Epithelial cell of esophagus (primary cell): ENCODE results near the gene C2CD4B.

ENCODE experiments used
- DNase-seq: peaks from one replicate; pipeline ENCODE4 v3.0.0; 2010; ENCODE audit warnings: low read depth
- H3K4me3 ChIP-seq: 2 replicates; pipeline ENCODE4 v1.5.1; 2011; ENCODE audit warnings: mild to moderate bottlenecking, low read length, control low read depth
- TF ChIP-seq, protein P1 (sequence below): IDR thresholded peaks from 2 replicates; pipeline ENCODE4 v1.5.1; 2011; ENCODE audit warnings: low read depth, mild to moderate bottlenecking, low read length, control low read depth, inconsistent platforms; ENCODE audit not compliant: insufficient read depth; ENCODE audit errors: missing control alignments

The C2CD4B gene

DNA sequence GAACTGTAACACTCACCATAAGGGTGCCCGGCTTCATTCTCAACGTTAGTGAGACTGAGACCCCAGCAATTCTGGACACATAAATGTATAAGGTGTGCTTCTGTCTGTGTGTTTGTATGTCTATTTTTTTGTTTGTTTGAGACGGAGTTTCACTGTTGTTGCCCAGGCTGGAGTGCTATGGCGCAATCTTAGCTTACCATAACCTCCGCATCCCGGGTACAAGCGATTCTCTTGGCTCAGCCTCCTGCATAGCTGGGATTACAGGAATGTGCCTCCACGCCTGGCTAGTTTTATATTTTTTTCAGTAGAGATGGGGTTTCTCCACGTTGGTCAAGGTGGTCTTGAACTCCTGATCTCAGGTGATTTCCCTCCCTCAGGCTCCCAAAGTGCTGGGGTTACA, 43.3 kb upstream of the C2CD4B start:
- H3K4me3 ChIP-seq = no peak overlapping the region
- DNase-seq = no peak
- TF ChIP-seq, protein P1, sequence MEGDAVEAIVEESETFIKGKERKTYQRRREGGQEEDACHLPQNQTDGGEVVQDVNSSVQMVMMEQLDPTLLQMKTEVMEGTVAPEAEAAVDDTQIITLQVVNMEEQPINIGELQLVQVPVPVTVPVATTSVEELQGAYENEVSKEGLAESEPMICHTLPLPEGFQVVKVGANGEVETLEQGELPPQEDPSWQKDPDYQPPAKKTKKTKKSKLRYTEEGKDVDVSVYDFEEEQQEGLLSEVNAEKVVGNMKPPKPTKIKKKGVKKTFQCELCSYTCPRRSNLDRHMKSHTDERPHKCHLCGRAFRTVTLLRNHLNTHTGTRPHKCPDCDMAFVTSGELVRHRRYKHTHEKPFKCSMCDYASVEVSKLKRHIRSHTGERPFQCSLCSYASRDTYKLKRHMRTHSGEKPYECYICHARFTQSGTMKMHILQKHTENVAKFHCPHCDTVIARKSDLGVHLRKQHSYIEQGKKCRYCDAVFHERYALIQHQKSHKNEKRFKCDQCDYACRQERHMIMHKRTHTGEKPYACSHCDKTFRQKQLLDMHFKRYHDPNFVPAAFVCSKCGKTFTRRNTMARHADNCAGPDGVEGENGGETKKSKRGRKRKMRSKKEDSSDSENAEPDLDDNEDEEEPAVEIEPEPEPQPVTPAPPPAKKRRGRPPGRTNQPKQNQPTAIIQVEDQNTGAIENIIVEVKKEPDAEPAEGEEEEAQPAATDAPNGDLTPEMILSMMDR = no peak

DNA sequence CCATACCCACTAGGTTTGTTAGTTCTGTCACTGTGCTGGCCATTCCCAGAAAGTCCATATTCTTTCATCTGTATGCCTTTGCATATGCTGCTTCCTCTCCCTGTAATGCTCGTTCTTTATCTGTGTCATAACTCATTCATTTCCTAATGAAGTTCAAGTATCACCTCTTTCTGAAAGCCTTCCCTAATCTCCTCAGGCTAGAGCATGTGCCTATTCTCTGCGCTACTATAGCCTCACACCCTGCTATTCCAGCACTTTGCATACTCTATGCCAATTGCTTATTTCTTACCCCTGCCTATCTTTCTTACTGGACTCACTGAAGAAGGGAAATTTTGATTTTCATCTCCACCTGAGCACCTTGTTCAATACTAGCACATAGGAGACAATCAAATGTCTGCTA, 25.6 kb upstream of the C2CD4B start:
- H3K4me3 ChIP-seq = no peak overlapping the region
- TF ChIP-seq, protein P1 = no peak
- no peak for DNase-seq

DNA sequence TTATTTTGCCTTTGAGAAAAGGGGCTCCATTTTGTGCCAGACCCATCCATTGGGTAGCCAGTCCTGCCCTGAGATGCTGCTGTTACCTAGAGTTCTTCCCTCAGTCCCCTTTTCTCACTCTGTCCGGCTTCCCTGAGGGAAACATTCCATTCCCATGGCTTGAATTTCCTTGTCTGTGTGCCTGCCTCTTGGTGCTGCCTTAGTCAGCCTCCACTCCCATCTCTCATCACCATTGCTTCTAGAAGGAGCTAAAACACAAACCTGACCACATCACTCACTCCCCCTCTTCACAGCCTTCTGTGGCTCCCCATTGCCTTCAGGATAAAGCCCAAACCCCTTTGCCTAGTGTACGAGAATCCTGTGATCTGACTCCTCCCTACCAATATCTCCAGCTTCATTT, 25.2 kb upstream of the C2CD4B start:
- peak; percentile 58 for DNase-seq
- TF ChIP-seq, protein P1 = no peak
- H3K4me3 ChIP-seq = no peak overlapping the region

DNA sequence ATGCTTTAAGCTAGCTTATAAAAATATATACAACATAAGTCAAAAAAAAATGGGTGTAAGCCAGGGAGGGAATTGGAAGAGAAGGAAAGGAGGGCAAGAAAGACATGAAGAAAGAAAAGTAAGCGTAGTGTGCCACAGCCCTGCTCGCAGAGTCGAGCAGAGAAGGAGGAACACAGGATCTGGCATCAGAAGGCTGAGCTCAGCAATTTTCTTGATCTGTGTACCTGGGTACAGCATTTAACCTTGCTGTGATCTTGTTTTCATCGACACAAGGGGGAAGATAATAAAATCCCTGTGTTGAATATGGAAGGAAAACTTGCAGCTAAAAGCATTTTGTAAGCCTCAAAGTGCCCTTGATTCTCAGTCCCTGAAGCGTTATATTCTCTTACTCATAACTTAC, 23.7 kb upstream of the C2CD4B start:
- no peak for DNase-seq
- TF ChIP-seq, protein P1 = no peak
- H3K4me3 ChIP-seq = no peak overlapping the region

DNA sequence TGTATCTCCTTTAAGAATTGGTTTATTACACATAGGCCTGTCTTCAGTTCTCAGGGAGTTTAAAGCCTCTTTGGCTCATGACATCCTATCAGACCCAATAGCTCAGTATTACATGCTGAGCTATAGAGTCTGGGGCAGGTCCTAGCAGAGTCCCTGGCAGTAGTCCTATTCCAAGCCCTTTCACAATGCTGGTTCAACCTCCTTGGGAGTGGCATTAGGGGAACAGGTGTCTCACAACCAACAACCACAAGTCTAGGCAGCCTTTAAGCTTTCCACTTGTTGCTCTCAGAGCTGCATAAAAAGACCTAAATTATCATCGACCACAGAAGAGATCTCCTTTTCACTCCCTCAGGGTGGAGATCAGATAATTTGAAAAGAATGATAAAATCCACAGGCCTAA, 22.8 kb upstream of the C2CD4B start:
- TF ChIP-seq, protein P1 = no peak
- peak; percentile 84 for DNase-seq
- no peak overlapping the region for H3K4me3 ChIP-seq

DNA sequence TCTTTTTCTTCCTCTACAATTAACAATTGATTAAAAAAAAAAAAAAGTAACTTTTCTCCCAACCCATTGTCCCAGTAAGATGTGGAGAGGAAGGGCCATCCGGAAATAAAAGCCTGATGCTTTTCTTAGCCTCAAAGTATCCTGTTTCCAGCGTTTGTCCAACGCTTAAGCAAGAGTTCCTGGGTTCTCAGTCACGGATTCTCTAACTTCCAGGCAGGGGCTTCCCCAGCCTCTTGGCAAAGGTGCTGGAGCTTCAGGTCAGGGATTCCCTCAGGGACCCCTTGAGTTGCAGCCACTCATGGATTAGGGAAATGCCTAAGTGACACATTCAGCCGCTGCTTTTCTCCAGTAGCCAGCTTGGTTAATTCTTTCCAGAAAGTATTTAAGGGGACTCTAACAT, 22.3 kb upstream of the C2CD4B start:
- peak; percentile 18 for DNase-seq
- TF ChIP-seq, protein P1 = no peak
- H3K4me3 ChIP-seq = no peak overlapping the region

DNA sequence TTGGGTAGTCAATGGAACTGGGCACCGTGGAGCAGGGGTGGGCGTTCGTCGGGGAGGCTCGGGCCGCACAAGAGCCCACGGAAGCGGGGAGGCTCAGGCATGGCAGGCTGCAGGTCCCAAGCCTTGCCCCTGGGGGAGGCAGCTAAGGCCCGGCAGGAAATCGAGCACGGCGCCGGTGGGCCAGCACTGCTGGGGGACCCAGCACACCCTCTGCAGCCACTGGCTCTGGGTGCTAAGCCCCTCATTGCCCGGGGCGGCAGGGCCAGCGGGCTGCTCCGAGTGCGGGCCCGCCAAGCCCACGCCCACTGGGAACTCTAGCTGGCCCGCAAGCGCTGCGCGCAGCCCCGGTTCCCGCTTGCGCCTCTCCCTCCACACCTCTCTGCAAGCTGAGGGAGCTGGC, 21.5 kb upstream of the C2CD4B start:
- no peak for DNase-seq
- TF ChIP-seq, protein P1 = no peak
- no peak overlapping the region for H3K4me3 ChIP-seq
